PFSK-1 (cell line): Measurements from ENCODE around the gene TTLL7. TPM values are rescaled to one million over a fixed set of nuclear protein-coding genes. Genes with fewer than 3 reads are reported as not detected.

ENCODE experiments used
- FOXP2 ChIP-seq: optimal IDR thresholded peaks from 2 replicates; pipeline ENCODE3; 2011; ENCODE audit warnings: borderline replicate concordance, control low read depth, inconsistent platforms; ENCODE audit not compliant: insufficient read depth; ENCODE audit errors: extremely low read length, extremely low read depth
- POLR2AphosphoS5 ChIP-seq: IDR thresholded peaks from 2 replicates; pipeline ENCODE4 v1.6.1; 2012; ENCODE audit warnings: low read depth, mild to moderate bottlenecking, control low read depth, low read length, moderate library complexity
- REST ChIP-seq, 2 experiments: IDR thresholded peaks; 2 replicates each; pipeline versions ENCODE4 v1.6.1 to v1.8.0; 2011 to 2012; ENCODE audit warnings: low read depth in 2 of 2, low read length in 2 of 2, control low read depth in 1 of 2, inconsistent platforms in 1 of 2, mild to moderate bottlenecking in 1 of 2, moderate library complexity in 1 of 2; ENCODE audit not compliant: insufficient read depth in 1 of 2
- SIN3A ChIP-seq: IDR thresholded peaks from 2 replicates; pipeline ENCODE4 v1.6.1; 2012; ENCODE audit warnings: mild to moderate bottlenecking, low read length, moderate library complexity, borderline replicate concordance; ENCODE audit not compliant: insufficient read depth
- TAF1 ChIP-seq: IDR thresholded peaks from 2 replicates; pipeline ENCODE4 v1.6.1; 2012; ENCODE audit warnings: low read length, control low read depth, borderline replicate concordance; ENCODE audit not compliant: insufficient read depth
- polyA plus RNA-seq: library from polyadenylated mRNA; unstranded; fragments of >200 nt; gene quantifications from one replicate; pipeline ENCODE4 v1.2.1, GENCODE V29; 2012; ENCODE audit warnings: low read depth, missing spikeins; ENCODE audit not compliant: insufficient read length

TTLL7 gene
- not detected for polyA plus RNA-seq

- no peak for TF ChIP-seq TAF1
These were observed at the start of gene TTLL7 for GRCh38 chr1:83998498-83999315. Gene TTLL7, minus strand, starts transcription at chr1:83999132. Its CDS starts 46,921 bp downstream, at chr1:83952211.

GRCh38 chr1:84042461-84042860 is 43.5 kb upstream of the TTLL7 start:
- TF ChIP-seq REST (IDR thresholded peaks at IDR 0.05; ENCODE audit: insufficient read depth in 1 of 2, low read depth in 2 of 2, low read length in 2 of 2) = no peak
- TF ChIP-seq POLR2AphosphoS5 = no peak
- no peak for TF ChIP-seq FOXP2
- no peak for TF ChIP-seq TAF1
- no peak for TF ChIP-seq SIN3A

- TF ChIP-seq TAF1 (no peak), SIN3A (no peak), REST (IDR thresholded peaks at IDR 0.05; ENCODE audit: insufficient read depth in 1 of 2, low read depth in 2 of 2, low read length in 2 of 2) (no peak), FOXP2 (no peak)
These were observed 39.1 kb upstream of the TTLL7 start for GRCh38 chr1:84037758-84038611.

- TF ChIP-seq TAF1 = no peak
- TF ChIP-seq SIN3A = no peak
- no peak for TF ChIP-seq POLR2AphosphoS5
- no peak for TF ChIP-seq FOXP2
- TF ChIP-seq REST (IDR thresholded peaks at IDR 0.05; ENCODE audit: insufficient read depth in 1 of 2, low read depth in 2 of 2, low read length in 2 of 2) = no peak
These were observed 32.9 kb upstream of the TTLL7 start for GRCh38 chr1:84031802-84032327.

GRCh38 chr1:84027368-84027767 is 28.4 kb upstream of the TTLL7 start:
- TF ChIP-seq POLR2AphosphoS5 = no peak
- no peak for TF ChIP-seq TAF1
- no peak for TF ChIP-seq FOXP2
- no peak for TF ChIP-seq SIN3A
- no peak for TF ChIP-seq REST (IDR thresholded peaks at IDR 0.05; ENCODE audit: insufficient read depth in 1 of 2, low read depth in 2 of 2, low read length in 2 of 2)
